B cell (primary cell): ENCODE measurements around the gene ENO2. TPM values are rescaled to one million over a fixed set of nuclear protein-coding genes. Genes with fewer than 3 reads are reported as not detected.
A peak's percentile ranks its signal among the peaks of the same experiment; 100 is the strongest.

Experiments used
- ATAC-seq: fragments of 200-7000 bp; cut with Tn5 transposase; one replicate; pipeline ENCODE4 v1.10.0; 2021; ENCODE audit warnings: low read depth, mild to moderate bottlenecking, moderate number of reproducible peaks, moderate library complexity
- CTCF ChIA-PET: fragments of 350-600 bp; sonication (Branson Sonifier 250); formaldehyde crosslinking; loops from one replicate; lab custom pipeline; 2021; ENCODE audit warnings: antibody characterized with exemption, inconsistent platforms; lab: Charles Lee
- POLR2A ChIA-PET: fragments of 350-600 bp; sonication (Branson Sonifier 250); formaldehyde crosslinking; loops from one replicate; lab custom pipeline; 2021; ENCODE audit warnings: antibody characterized with exemption; lab: Charles Lee
- DNase-seq: peaks from one replicate; pipeline ENCODE4 v3.0.0; 2013
- H2AFZ ChIP-seq: 2 replicates; pipeline ENCODE4 v1.6.1; 2012; ENCODE audit warnings: mild to moderate bottlenecking, low read depth, low read length; ENCODE audit not compliant: insufficient read depth, poor library complexity, severe bottlenecking
- H3K27ac ChIP-seq, 2 donors: 1 replicate in 1 of 2; 2 replicates in 1 of 2; pipeline ENCODE4 v1.5.1; 2012 to 2013; ENCODE audit warnings: low read length in 2 of 2, mild to moderate bottlenecking in 2 of 2, moderate library complexity in 1 of 2
- H3K27me3 ChIP-seq, 4 experiments: fragments of 200-600 bp in 1 of 4; sonication (generic) in 1 of 4; replicated peaks in 1 of 4; 1 replicate in 2 of 4; 2 replicates in 2 of 4; pipeline versions ENCODE4 v1.6.1 to v1.7.0; 2013 to 2016; ENCODE audit warnings: low read length in 3 of 4, mild to moderate bottlenecking in 2 of 4, mixed read lengths in 1 of 4, moderate library complexity in 1 of 4; ENCODE audit not compliant: insufficient read depth in 4 of 4, control insufficient read depth in 3 of 4; ENCODE audit errors: control extremely low read depth in 1 of 4
- H3K36me3 ChIP-seq, 2 experiments: replicated peaks in 1 of 2; 1 replicate in 1 of 2; 2 replicates in 1 of 2; pipeline versions ENCODE4 v1.6.1 to v1.7.1; 2013; ENCODE audit warnings: low read length in 1 of 2; ENCODE audit not compliant: insufficient read depth in 2 of 2, control insufficient read depth in 1 of 2; ENCODE audit errors: control extremely low read depth in 1 of 2, extremely low read depth in 1 of 2
- H3K4me1 ChIP-seq, 2 donors: fragments of 200-600 bp in 1 of 2; sonication (generic) in 1 of 2; 1 replicate in 1 of 2; 2 replicates in 1 of 2; pipeline versions ENCODE4 v1.5.1 to v1.6.1; 2013 to 2017; ENCODE audit warnings: low read length in 2 of 2; ENCODE audit not compliant: control insufficient read depth in 2 of 2, insufficient read depth in 2 of 2
- H3K4me2 ChIP-seq: replicated peaks from 2 replicates; pipeline ENCODE3; 2012; ENCODE audit warnings: mild to moderate bottlenecking, low read depth, low read length; ENCODE audit not compliant: poor library complexity, severe bottlenecking
- H3K4me3 ChIP-seq, 5 experiments: fragments of 200-600 bp in 1 of 5; sonication (generic) in 1 of 5; 1 replicate in 3 of 5; 2 replicates in 2 of 5; pipeline versions ENCODE4 v1.5.1 to v1.7.0; 2011 to 2016; ENCODE audit warnings: low read length in 4 of 5, mild to moderate bottlenecking in 4 of 5, low read depth in 2 of 5, control low read depth in 1 of 5, moderate library complexity in 1 of 5; ENCODE audit not compliant: insufficient read depth in 1 of 5; ENCODE audit errors: control extremely low read depth in 1 of 5, extremely low read depth in 1 of 5
- H3K79me2 ChIP-seq: fragments of 200-600 bp; sonication (generic); one replicate; pipeline ENCODE4 v1.6.0; 2016; ENCODE audit warnings: low read length; ENCODE audit not compliant: control insufficient read depth, insufficient read depth
- H3K9ac ChIP-seq: fragments of 200-600 bp; sonication (generic); 2 replicates; pipeline ENCODE4 v1.6.1; 2017; ENCODE audit warnings: mild to moderate bottlenecking, low read length, moderate library complexity
- H3K9me3 ChIP-seq, 3 donors: one replicate each; pipeline versions ENCODE4 v1.6.1 to v1.7.1; 2013; ENCODE audit warnings: low read length in 2 of 3; ENCODE audit not compliant: control insufficient read depth in 2 of 3, insufficient read depth in 1 of 3; ENCODE audit errors: control extremely low read depth in 1 of 3
- H4K20me1 ChIP-seq: 2 replicates; pipeline ENCODE4 v1.6.0; 2012; ENCODE audit warnings: mild to moderate bottlenecking, low read length; ENCODE audit not compliant: insufficient read depth, control insufficient read depth, poor library complexity, severe bottlenecking
- H3K27ac Mint-ChIP-seq: one replicate; pipeline ENCODE4 v1.8.0; 2021; ENCODE audit warnings: mixed read lengths
- H3K27me3 Mint-ChIP-seq: one replicate; pipeline ENCODE4 v1.8.0; 2021; ENCODE audit warnings: mixed read lengths
- H3K4me1 Mint-ChIP-seq: one replicate; pipeline ENCODE4 v1.8.0; 2021; ENCODE audit warnings: mixed read lengths
- H3K4me3 Mint-ChIP-seq: one replicate; pipeline ENCODE4 v1.8.0; 2021; ENCODE audit warnings: mixed read lengths
- H3K9me3 Mint-ChIP-seq: one replicate; pipeline ENCODE4 v1.8.0; 2022; ENCODE audit warnings: mixed read lengths; ENCODE audit not compliant: insufficient read depth
- CTCF ChIP-seq: fragments of 200-600 bp; IDR thresholded peaks from one replicate; pipeline ENCODE4 v1.8.0; 2022; ENCODE audit warnings: antibody characterized with exemption, mild to moderate bottlenecking
- EZH2 ChIP-seq: IDR thresholded peaks from 2 replicates; pipeline ENCODE4 v1.6.1; 2012; ENCODE audit warnings: borderline replicate concordance, low read depth, mild to moderate bottlenecking, moderate library complexity, low read length; ENCODE audit not compliant: insufficient read depth, poor library complexity, severe bottlenecking
- WGBS: methylation state at CpG from one replicate; pipeline ENCODE4 v1.1.5; 2013; ENCODE audit warnings: missing lambda C conversion rate; ENCODE audit not compliant: insufficient coverage; 5-methylcytosine and 5-hydroxymethylcytosine counted together
- intact Hi-C: fragments of 100-400 bp; cut with micrococcal nuclease; formaldehyde crosslinking; loops from one replicate; pipeline ENCODE4 v1.10.0; 2022
- polyA plus RNA-seq: library from polyadenylated mRNA; depleted of rRNA; stranded (reverse); fragments of >200 nt; gene quantifications from 2 replicates; pipeline ENCODE4 v1.2.3, GENCODE V29; 2012
- total RNA-seq, 2 donors: library from RNA; stranded (reverse); fragments of 120-200 nt in 1 of 2; gene quantifications; 1 replicate in 1 of 2; 2 replicates in 1 of 2; pipeline versions ENCODE4 v1.2.3 to v1.2.4, GENCODE V29; 2013 to 2022

The ENO2 gene
- total and polyA plus RNA-seq, 2 donors (not counting 1 experiment from before 2014, with no cell fraction given) = 42.5 to 55.3 TPM

GRCh38 chr12:6866920-6867412 is 47.4 kb upstream of the ENO2 start:
- H3K27ac ChIP-seq = peak overlapping the region; percentile 70 to 77
- Mint-ChIP-seq H3K27ac (peak overlapping the region; percentile 97), H3K4me3 (peak overlapping the region; percentile 96), H3K4me1 (peaks cover 44% of the 10 kb centered on the region), H3K9me3 (no peaks in the 10 kb centered on the region), H3K27me3 (no peaks in the 10 kb centered on the region)
- peaks cover 0 to 43% of the 10 kb centered on the region in 2 experiments for H3K36me3 ChIP-seq
- CTCF ChIA-PET = interaction anchor here (0.6 to 11.8 kb wide), 9 partner anchors 14 to 306 kb away, joined by 3 to 136 read pairs (median 5); partner anchors contain the start of genes C12orf57, C1RL, CDCA3 and RNU7-1
- H3K79me2 ChIP-seq = peaks cover 17% of the 10 kb centered on the region
- H3K4me1 ChIP-seq = peaks cover 29 to 34% of the 10 kb centered on the region in 2 donors
- H3K4me2 ChIP-seq = peak overlapping the region; percentile 97
- H3K9ac ChIP-seq = peak overlapping the region; percentile 89
- intact Hi-C loops = loop anchor here (1.0 kb wide), 3 partner anchors 15 to 114 kb away; partner anchors contain the start of genes EMG1, MLF2, PHB2 and USP5
- no peak for DNase-seq
- 7% methylated on average over 33 of the region's 33 CpGs for WGBS
- TF ChIP-seq CTCF (no peak), EZH2 (no peak)
- H3K4me3 ChIP-seq = peak overlapping the region; percentile 31 to 88 (median 68)
- POLR2A ChIA-PET = interaction anchor here (0.5 to 5.5 kb wide), 8 partner anchors 14 to 241 kb away, joined by 3 to 49 read pairs (median 5); partner anchors contain the start of genes CDCA3, PTPN6, USP5 and ZNF384
- H3K27me3 ChIP-seq = no peaks in the 10 kb centered on the region
- peaks cover 42% of the 10 kb centered on the region for H4K20me1 ChIP-seq
- ATAC-seq = peak; percentile 10
- H2AFZ ChIP-seq = peak overlapping the region; percentile 92
- H3K9me3 ChIP-seq = no peaks in the 10 kb centered on the region
